ENCODE measurements around the gene SERAC1. TPM values are rescaled to one million over a fixed set of nuclear protein-coding genes. Genes with fewer than 3 reads are reported as not detected.

The SERAC1 gene
- total RNA-seq, 1 donor from 2014 or later = 7.6 TPM

DNA sequence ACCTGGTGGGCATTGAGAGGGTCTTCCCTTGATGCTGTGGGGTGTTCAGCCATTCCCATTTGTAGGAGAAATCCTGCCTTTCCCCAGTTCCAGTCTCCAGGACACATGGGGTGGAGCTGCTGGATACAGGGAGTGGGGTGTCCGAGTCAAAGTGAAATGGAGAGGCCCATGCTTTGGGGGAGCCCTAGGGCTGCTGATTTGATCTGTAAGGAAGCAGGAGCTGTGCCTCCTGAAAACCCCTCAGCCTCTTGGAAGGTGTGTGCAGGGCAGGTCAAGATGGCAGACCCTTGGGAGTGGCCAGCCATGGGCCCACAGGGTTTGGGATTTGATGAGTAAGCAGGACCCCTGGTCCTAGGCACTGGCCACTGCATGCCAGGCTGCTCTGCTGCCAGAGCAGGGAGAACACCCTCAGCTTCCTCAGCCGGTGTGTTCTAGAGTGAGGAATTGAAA, 82.0 kb downstream of the SERAC1 start:
- Histone ChIP-seq H3K4me1 (no peaks in the 10 kb centered on the region), H3K4me3 (peak overlapping the region; percentile 23), H3K27me3 (ENCODE audit: low read depth) (no peaks in the 10 kb centered on the region), H3K36me3 (peaks cover 29% of the 10 kb centered on the region), H3K9me3 (no peaks in the 10 kb centered on the region), H3K27ac (no peak overlapping the region)
- ATAC-seq (peak; percentile 38 to 68), DNase-seq (no peak)
- TF ChIP-seq, protein P1, sequence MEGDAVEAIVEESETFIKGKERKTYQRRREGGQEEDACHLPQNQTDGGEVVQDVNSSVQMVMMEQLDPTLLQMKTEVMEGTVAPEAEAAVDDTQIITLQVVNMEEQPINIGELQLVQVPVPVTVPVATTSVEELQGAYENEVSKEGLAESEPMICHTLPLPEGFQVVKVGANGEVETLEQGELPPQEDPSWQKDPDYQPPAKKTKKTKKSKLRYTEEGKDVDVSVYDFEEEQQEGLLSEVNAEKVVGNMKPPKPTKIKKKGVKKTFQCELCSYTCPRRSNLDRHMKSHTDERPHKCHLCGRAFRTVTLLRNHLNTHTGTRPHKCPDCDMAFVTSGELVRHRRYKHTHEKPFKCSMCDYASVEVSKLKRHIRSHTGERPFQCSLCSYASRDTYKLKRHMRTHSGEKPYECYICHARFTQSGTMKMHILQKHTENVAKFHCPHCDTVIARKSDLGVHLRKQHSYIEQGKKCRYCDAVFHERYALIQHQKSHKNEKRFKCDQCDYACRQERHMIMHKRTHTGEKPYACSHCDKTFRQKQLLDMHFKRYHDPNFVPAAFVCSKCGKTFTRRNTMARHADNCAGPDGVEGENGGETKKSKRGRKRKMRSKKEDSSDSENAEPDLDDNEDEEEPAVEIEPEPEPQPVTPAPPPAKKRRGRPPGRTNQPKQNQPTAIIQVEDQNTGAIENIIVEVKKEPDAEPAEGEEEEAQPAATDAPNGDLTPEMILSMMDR (IDR thresholded peaks at IDR 0.05) = no peak
- intact Hi-C loops (cut with DNase I) = no loop called here

DNA sequence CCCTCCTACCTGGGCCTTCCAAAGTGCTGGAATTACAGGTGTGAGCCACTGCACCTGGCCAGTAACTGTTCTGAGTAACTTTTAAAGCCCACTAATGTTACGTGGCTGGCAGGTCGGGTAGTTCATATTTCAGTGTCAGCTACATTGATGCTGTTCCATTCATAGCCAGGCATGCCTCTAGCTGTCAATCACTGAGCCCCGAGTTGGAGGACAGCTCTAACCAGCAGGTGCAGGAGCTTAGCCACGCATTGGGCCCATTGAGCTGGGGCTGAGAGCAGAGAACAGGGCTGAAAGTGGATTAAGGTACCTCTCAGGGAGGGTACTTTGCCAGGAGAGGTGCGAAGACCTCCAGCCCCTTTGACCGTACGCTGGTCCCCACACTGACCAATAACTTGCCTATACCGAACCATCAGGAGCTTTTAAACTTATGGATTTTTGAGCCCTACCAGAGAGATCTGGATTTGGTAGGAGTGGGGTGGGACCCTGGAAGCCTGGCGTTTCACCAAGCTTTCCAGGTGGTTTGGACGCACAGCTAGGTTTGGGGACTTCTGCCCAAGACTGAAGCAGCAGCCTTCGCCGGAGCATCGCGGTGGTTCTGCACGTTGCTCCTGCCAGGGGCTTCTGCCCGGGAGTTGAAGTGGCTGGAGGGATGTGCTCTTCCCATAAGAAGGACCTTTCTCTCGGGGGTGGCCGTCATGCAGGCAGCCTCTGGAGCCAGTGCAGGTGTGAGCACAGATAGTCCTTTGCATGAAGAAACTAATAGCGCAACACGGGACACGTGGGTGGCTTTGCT, 82.6 kb downstream of the SERAC1 start:
- DNase-seq = no peak
- Histone ChIP-seq H3K9me3 (no peaks in the 10 kb centered on the region), H3K4me1 (no peaks in the 10 kb centered on the region), H3K36me3 (peaks cover 29% of the 10 kb centered on the region), H3K4me3 (no peak overlapping the region), H3K27me3 (ENCODE audit: low read depth) (no peaks in the 10 kb centered on the region), H3K27ac (no peak overlapping the region)
- intact Hi-C loops (cut with DNase I) = no loop called here
- TF ChIP-seq, protein P1 (IDR thresholded peaks at IDR 0.05) = no peak
- no peak for ATAC-seq

- no peak overlapping the region for H3K4me3 ChIP-seq
- no peaks in the 10 kb centered on the region for H3K27me3 ChIP-seq (ENCODE audit: low read depth)
- TF ChIP-seq, protein P1 (IDR thresholded peaks at IDR 0.05) = no peak
- H3K4me1 ChIP-seq = no peaks in the 10 kb centered on the region
- intact Hi-C loops (cut with DNase I) = no loop called here
- peaks cover 27% of the 10 kb centered on the region for H3K36me3 ChIP-seq
- ATAC-seq (no peak), DNase-seq (no peak)
- H3K27ac ChIP-seq = no peak overlapping the region
- no peaks in the 10 kb centered on the region for H3K9me3 ChIP-seq
Measured at GRCh38 chr6:158083455-158084325, 84.4 kb downstream of the SERAC1 start.

DNA sequence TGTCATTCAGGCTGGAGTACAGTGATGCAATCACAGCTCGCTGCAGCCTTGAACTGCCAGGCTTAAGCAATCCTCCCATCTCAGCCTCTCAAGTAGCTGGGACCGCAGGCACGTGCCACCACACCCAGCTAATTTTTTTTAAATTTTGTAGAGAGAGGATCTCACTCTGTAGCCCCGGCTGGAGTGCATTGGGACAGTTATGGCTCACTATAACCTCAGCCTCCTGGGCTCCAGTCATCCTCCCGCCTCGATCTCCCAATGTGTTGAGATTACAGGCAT, 86.5 kb downstream of the SERAC1 start:
- Histone ChIP-seq H3K4me3 (no peak overlapping the region), H3K4me1 (no peaks in the 10 kb centered on the region), H3K9me3 (no peaks in the 10 kb centered on the region), H3K27me3 (ENCODE audit: low read depth) (no peaks in the 10 kb centered on the region), H3K27ac (no peak overlapping the region), H3K36me3 (peaks cover 29% of the 10 kb centered on the region)
- peak in 1 of 2 donors; percentile 57 for ATAC-seq
- TF ChIP-seq, protein P1 (IDR thresholded peaks at IDR 0.05) = no peak
- intact Hi-C loops (cut with DNase I) = no loop called here
- peak; percentile 77 for DNase-seq

DNA sequence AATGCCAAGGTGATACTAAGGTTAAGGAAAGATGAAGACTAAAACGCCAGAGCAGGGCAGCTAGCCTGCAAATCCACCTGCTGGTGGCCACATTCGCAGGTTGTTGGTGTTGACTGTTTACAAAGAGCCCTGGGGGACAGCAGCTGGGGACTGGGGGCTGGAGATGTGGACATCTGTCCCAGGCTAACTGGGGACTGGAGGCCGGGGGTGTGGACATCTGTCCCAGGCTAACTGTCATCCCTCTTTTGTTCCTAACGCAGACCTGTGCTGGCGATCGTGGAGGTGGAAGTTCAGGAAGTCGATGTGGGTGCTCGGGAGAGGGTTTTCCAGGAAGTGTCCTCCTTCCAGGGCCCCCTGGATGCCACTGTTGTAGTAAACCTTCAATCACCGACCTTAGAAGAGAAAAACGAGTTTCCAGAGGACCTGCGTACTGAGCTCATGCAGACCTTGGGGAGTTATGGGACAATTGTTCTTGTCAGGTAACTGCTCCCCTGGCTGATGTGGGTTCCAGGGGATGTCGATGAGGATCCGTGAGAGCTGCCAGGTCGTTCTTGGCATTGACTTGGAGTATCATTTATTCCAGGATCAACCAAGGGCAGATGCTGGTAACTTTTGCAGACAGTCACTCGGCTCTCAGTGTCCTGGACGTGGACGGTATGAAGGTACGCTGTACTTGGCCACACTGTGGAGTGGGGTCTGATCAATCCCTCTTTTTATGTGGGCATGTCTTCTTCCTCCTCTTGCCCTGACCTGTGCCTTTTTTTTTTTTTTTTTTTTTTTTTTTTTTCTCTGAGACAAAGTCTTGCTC, 87.0 kb downstream of the SERAC1 start:
- TF ChIP-seq, protein P1 (IDR thresholded peaks at IDR 0.05) = no peak
- peaks cover 28% of the 10 kb centered on the region for H3K36me3 ChIP-seq
- no peaks in the 10 kb centered on the region for H3K4me1 ChIP-seq

More for the DNA sequence above, 87.0 kb downstream of the SERAC1 start:
- no peak overlapping the region for H3K27ac ChIP-seq
- no peak overlapping the region for H3K4me3 ChIP-seq
- H3K27me3 ChIP-seq (ENCODE audit: low read depth) = no peaks in the 10 kb centered on the region
- intact Hi-C loops (cut with DNase I) = no loop called here
- DNase-seq (no peak), ATAC-seq (no peak)
- no peaks in the 10 kb centered on the region for H3K9me3 ChIP-seq

Data from lower lobe of right lung (tissue), 2 donors.